IPS-NIHi7 (cell line): ENCODE results near the gene SMARCE1.
"Not testable (repeated sequence)": the region's sequence is repeated elsewhere in the genome, so short reads cannot be mapped to it uniquely, and the experiment has no call there.

ENCODE experiments used
- DNase-seq: peaks from one replicate; pipeline ENCODE4 v3.0.0; 2012; ENCODE audit warnings: mixed read lengths; ENCODE audit errors: extremely low spot score

The SMARCE1 gene

DNA sequence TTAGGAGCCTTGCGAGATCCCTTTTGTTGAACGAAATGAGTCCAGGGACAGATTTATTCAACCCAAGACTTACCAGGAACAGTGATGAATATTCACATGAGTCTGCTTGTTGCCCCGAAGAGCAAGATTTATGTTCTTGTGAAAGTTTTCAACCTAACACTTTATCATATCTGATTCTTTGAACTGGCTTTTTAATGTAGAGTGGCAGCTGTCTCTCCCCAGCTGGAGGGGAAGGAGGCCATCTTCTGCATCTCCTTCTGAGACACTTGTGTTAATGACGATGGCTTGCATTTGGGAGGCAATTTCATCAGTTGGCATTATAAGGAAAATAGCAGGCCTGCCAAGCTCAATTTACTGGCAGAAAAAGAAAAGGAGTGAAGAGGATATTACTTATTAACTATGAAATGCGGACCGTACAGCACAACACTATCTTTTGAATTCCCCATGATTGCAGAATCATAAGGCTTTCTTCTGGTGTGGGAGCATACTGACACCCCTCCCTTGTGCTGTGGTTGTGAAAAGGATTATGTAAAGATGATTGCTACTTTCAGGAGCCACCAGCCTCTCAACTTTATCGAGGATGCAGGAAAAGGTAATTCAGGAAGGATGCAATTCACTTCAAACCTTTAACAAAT lies 35.7 kb downstream of the SMARCE1 start:
- no peak for DNase-seq

DNA sequence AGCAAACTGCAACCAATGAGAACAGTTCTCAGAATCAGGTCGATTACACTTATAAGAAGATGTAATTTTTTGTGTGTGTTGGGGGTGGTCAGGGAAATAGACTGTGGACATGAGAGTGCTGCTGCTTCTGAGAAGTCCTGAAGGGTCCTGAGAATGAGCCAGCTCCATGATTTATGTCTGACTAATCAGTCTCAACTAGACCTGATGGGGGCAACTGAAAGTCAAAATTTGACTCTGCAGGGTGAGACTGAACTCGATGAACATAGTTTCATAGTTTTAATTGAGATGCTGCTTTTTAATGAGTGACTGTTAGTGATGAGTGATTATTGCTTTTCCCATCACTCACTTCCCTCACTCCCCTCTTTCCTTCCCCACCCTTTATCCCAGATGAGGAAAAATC lies 37.3 kb downstream of the SMARCE1 start:
- no peak for DNase-seq

DNA sequence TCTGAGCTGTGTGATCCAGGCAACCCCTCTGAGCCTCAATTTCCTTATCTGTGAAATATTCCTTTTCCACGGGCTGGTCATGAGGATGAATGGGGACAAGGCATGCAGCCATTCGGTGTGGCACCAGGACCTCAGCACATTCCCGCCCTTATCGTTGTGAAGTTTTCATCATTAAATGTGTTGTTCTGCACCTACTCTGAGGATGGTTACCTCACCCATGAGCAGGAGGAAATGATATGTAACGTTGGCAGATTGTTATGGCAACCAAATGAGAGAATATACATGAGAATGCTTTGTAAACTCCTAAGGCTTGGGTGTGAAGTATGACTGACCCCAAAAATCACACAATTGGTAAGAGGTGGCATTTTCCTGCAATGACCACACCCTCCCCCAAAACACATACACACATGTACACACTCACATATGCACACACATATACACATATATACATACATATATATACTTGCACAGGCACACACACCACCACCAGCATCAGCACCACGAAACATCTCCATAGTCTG lies 39.5 kb downstream of the SMARCE1 start:
- DNase-seq: no peak

DNA sequence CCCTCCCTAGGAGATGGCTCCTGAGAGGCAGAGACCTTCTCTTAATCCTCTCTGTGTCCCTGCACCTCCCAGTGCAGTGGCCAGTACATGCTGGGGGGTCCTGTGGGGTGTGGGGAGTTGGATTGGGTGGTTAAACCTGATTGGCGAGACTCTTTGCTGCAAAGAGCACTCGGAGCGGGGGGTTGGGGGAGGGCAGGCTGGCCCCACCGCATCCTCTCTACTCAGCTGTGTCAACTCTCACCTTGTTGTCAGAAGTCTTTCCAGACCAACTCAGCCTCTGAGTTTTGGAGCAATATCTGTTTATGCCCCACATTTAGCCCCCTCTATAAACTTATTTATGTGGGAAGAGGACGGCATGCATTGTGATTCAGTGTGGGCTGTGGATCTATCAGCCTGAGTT lies 40.0 kb downstream of the SMARCE1 start:
- DNase-seq: no peak

DNA sequence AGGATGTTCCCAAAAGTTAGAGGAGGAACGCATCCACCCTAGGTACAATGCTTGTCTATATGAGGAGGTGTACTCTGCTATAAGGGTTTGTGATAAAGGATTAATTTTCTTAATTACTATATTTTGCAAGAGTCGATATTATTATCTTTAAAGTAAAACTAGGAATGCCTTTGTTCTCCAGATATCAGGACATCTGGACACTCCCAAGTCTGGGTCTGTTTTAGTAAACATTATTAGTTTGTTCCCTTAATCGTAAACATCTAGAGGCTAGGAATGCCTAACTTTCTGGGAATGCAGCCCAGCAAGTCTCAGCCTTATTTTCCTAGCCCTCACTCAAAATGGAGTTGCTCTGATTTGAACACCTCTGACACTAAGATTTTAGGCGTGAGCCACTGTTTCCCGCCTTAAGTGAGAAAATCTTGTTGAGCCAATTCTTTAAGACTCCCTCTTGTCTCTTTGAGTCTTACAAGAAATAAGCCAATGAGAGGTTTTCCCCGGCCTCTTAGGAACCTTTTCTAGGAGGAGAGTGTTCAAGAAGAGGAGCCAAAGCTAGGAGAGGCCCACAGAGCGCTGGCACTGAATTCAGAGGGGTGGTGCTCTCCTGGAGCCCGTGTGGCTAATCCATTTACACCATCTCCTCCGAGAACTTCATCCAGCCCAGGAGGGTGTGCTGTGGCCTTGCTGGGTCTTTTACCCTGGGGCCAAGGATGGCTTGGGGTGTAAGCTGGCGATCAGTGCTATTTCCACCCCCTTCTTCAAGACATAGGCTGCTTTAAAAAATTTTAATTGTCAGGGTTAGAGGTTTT lies 40.9 kb downstream of the SMARCE1 start:
- no peak for DNase-seq

DNA sequence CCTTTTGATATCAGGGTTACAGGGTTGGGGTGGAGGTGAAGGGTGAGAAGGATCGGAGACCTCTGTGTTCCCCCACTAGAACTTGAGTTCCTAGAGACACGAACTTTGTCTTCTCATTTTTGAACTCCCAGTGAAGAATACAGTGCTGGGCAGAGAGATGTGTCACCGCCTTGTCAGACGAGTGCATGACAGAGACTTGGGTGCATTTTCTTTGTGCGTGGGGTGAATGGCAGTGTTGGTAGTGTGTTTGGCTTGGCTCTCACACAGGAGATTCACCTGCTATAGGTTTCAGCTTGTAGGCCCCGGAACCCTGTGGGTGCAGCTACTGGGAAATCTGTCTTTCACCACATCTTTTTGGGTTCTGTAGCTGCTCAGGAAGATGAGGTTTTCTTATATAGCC lies 42.3 kb downstream of the SMARCE1 start:
- DNase-seq: no peak

DNA sequence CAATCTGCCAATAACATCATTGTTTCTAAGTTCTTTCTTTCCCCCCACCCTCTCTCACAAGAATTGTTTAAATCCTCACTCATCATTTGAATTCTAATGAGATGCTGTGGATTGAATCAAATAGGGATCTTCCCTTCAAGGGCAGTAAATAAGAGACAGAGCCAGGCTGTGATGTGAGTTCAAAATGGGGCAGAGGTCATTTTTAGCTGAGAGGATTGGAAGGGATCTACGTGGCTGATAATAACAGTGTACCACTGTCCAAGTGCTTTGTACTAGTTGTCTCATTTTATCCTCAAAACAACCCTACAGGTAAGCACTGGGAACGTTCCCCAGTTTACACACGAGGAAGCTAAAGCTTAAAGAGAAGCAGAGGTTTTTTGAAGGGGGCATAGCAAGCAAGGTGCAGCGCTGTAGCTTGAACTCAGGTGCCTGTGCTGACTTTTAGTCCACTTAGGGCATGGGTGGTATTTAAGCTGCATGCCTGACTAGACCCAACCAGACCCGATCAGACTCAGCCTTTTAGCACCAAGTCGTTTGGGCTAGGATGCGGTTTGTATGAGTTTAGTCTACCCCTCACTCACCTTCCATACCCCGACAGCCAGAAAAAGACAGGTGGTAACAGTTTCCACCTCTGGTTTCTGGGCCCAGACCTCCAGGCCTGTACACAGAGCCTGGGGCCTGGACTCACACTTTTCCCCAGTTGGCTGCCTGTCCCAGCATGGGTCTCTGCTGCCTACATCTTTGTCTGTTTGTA lies 43.1 kb downstream of the SMARCE1 start:
- DNase-seq: no peak

DNA sequence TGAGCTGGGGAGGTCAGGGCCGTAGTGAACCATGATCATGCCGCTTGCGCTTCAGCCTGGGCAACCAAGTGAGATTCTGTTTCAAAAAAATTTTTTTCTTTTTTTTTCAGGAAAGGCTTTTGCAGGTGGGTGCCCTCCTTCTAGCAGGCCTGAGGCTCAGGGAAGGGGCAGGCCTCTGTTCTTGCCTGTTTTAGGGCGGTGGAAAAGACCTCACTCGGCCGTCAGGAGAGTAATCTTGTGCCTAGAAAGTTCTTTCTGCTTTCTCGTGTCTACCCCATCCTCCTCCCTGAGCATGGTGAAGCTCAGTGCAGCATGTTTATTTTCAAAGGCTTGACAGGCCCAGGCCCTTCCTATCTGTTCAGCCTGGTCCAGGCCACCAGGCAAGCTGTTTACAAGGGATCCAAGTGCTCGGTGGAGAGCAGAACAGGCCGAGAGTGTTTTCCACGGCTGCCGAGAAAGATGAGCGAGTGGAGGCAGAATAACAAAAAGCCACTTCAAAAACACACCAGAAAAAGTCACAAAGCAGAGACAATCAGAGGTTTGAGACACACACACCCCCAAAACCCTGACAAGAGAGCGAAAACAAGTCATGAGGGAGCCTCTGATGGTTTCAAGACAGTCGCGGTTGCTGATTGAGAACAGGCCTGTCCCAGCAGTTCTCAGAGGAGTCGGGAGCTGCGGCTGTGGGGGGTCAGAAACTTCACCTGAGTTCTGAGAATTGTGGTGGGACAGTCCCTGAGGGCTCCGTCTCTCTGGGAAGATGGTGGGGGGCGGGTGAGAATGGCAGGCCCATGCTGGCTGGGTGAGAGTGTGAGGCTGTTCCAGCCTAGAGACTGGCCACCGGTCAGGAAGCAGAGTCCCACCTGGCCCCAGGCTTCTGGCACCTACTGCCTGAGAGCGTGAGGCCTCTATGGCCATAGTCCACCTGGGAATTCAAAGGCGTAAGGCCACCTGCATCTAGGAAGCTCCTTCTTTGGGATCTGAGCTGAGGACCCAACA lies 44.9 kb downstream of the SMARCE1 start:
- no peak for DNase-seq

DNA sequence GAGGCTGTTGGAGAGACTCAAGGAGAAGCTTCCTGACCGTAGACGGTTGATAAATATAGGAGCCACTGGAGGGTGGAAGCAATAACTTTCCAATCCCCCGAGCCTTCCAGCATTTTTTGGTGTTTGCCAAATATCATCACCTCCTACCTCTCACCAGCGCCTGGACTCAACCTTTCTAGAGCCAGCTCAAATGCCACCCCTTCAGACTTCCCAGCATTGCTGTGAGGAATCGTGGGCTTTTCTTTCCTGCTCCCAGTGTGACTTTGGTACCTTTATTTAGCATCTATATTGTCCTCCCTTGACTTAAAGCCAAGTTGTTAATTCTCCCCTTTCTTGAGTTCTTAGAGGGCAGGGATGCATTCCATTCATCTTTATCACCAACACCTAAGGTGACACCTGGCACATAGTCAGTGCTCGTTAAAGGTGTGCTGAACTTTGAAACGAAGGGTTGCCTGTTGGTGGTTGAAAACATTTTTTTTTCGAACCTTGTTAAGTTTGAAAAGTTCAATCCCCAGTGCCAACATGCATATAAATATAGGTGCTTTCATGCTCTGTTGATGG lies 47.1 kb downstream of the SMARCE1 start:
- DNase-seq: no peak

DNA sequence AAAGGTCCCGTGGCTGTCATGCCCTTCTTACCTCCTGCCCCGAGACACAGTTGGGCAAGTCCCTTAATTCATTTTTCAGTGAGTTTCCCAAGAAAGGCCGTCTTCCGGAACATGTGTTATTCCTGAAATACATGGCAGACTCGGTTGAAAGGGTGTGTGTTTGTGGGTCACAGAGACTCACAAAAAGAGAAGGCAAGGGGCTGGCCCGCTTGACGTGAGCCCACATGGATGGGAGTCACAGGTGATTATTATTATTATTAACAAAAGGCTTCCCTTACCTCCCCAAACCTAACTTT lies 48.2 kb downstream of the SMARCE1 start:
- DNase-seq: no peak

DNA sequence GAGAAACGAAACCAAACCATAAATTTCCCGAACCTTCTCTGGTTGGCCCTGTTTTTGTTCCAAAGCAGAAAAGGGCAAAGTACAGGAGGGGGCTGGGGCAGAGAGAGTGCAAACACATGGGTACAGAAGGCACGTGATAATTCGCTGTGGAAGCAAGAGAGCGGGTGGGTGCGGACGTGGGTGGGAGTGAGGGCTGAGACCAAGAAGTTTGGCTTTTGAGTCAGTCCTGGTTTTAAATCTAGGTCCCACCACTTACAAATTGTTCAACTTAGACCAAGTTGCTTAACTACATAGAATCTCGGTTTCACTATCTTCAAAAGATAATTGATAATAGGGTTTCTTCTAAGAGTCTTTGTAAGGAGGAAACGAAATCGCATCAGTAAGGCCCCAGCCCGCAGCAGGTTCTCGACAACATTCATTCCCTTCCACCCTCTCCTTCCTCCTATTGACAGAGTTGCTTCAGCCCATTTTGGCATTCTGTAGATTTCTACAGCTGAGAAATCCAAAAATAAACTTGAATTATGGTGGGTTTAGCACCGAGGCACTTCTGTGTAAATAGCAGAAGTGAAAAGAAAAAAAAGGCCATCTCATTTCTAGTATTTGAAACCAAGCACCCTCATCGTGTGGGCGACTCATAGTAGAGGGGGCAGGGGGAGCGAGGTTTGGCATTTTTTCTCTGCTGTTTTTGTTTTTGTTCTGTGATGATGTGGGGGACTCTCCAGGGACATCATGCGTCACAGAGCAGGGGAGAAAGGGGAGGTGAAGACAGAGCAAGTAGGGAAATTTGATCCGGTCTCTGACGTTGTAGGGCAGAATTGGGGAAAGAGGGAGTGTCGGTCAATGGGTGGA lies 48.8 kb downstream of the SMARCE1 start:
- no peak for DNase-seq

DNA sequence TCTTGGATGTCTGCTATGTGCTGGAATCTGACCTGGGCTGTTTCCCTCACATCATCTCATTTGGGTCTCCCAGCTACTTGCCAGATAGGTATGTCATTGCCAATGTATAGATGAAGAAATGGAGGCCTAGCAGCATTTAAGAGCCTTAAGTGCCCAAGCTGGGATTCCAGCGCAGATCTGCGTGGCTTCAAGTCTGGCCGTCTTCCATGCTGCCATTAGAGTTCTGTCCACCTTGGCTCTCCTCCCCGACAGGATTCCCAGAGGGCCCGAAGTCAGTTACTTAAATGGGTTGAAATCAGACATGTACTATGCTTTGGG lies 49.4 kb downstream of the SMARCE1 start:
- no peak for DNase-seq

DNA sequence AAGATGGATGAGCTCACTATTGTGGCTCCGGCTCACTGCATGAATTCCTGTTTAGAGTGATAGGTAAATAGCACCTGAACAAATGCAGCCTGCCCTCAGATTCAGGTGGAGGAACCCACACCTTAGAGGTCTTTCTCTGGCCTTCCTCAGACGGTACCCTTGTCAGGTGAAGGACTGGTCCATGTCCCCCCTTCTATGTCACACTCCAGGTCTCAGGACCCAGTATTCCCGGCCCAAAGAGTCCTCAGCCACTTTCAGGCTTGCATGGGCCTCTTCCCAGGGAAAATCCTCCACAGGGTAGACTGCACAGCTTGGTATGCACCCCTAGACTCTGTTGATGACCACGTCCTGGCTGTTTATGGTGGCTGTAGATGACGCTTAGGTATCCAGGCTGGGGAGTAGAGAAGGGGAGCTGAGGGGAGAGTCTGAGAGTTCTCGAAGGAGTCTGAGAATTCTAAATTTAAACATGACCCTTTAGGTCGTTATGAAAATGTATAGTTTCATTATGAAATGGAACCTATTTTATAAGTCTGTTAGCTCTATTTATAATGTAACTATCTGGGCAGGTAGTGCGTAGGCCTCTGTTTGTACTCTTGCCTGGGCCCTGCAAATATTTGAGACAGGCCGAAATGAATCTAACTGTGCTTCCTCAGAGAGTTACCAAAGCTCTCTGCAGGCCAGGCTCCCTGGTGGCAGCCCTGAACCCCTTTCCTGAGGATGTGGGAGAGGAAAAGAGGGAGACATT lies 49.9 kb downstream of the SMARCE1 start:
- no peak for DNase-seq

DNA sequence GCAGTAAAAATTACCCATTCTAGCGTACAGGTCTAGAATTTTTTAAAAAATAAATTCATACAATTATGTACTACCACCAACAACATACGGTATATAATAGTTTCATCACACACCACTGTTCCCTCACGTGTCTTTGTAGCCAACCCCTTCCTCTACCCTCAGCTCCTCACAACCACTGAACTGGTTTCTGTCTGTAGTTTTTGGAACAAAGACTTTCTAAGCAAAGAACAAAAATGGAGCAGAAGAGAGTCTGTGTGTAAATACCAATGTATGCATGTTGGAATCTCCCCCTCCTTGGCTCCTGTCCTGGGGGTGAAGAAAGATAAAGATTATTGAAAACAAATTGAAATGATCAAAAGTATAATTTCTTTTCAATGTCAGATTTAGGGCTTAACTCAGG lies 50.5 kb downstream of the SMARCE1 start:
- no peak for DNase-seq

DNA sequence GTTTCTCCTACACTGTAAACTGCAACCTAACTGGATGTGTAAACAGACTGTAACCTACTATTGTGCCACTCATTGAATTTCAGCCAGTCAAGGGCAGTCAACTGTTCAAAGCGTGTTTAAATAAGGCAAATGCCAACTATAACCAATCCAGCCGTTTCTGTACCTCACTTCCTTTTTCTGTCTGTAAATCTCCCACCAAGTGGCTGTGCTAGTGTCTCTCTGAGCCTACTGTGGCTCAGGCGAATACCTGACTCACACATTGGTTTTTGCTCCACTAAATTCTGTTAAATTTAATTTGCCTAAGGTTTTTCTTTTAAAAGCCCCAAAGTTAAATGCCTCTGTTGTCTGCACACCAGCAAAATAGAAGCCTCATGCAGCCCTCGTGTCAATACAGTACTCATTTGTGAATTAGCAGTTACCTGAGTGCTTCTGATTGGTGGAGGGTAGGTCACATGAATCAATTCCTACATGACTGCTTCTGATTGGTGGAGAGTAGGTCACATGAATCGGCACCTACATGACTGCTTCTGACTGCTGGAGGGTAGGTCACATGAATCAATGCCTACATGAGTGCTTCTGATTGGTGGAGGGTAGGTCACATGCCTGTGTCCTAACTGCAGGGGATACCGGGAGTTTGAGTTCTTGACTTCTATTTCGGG lies 51.2 kb downstream of the SMARCE1 start:
- peak; percentile 29 for DNase-seq

DNA sequence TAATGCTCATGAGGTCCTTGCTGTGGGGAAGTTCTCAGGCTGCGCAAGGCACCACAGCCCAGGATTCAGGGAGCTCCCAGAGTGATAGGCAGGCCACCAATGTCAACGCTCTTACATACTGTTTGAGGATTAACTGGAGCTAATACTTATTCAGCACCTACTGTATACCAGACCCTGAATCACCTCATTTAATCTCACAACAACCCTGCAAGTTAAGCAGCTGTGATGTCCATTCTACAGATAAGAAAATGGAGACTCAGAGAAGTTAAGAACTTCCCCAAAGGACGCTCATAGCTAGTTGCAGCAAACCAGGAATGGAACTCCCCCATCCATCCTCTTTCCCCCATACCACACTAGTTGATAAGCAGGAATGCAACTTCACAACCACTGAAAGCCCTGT lies 56.9 kb downstream of the SMARCE1 start:
- no peak for DNase-seq

DNA sequence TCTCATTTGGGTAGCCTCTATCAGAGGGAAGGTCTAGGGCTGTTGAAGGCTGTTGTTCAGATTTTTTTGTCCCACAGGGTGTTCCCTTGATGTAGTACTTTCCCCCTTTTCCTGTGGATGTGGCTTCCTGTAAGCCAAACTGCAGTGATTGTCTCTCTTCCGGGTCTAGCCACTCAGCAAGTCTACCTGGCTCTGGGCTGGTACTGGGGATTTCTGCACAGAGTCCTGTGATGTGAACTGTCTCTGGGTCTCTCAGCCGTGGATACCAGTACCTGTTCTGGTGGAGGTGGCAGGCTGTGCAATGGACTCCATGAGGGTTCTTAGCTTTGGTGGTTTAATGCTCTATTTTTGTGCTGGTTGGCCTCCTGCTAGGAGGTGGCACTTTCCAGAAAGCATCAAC lies 59.1 kb downstream of the SMARCE1 start:
- no peak for DNase-seq

DNA sequence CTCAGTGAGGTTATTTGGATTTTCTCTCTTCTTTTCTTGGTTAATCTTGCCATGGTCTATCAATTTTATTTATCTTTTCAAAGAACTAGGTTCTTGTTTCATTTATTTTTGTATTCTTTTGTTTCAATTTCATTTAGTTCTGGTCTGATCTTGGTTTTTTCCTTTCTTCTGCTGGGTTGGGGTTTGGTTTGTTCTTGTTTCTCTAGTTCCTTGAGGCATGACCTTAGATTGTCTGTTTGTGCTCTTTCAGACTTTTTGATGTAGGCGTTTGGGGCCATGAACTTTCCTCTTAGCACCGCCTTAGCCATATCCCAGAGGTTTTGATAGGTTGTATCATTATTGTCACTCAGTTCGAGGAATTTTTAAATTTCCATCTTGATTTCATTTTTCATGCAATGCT lies 61.4 kb downstream of the SMARCE1 start:
- DNase-seq: not testable (repeated sequence)

DNA sequence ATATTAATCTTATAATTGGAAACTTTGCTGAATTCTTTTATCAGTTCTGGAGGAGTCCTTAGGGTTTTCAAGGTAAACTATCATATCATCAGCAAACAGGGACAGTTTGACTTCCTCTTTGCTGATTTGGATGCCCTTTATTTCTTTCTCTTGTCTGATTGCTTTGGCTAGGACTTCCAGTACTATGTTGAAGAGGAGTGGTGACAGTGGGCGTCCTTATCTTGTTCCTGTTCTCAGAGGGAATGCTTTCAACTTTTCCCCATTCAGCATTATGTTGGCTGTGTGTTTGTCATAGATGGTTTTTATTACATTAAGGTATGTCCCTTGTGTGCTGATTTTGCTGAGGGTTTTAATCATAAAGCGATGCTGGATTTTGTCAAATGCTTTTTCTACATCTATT lies 62.7 kb downstream of the SMARCE1 start:
- DNase-seq: not testable (repeated sequence)
